HG03342 (cell line): ENCODE measurements around the gene ASB7.

Source experiments
- ATAC-seq: cut with Tn5 transposase; IDR thresholded peaks from one replicate; pipeline ENCODE4 v1.9.1; 2021; ENCODE audit warnings: mild to moderate bottlenecking, moderate library complexity; ENCODE audit not compliant: unreplicated experiment

Gene ASB7

DNA sequence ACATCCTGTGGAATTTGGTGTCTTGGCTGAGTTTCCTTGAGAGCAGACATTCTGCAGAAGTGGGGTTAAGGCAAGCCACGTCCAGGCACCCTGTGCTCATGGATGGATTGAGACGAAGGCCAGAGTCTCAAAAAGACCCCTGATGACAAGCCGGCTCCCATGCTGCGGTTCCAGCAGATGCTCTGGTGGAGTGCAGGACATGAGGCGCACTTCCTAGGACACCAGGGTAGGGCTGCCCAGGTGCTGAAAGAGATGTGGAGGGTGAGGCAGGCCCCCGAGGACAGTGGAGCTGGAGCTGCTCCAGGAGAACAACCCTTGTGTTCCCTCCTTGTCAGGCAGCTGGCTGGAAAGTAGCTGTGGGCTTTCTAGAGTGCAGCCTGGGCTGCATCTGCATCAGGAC lies 81.0 kb downstream of the ASB7 start:
- ATAC-seq: no peak

- no peak for ATAC-seq
These were observed 82.2 kb downstream of the ASB7 start for GRCh38 chr15:100684591-100684990.

GRCh38 chr15:100686021-100686724 lies 83.8 kb downstream of the ASB7 start:
- no peak for ATAC-seq

GRCh38 chr15:100686725-100687473 lies 84.5 kb downstream of the ASB7 start:
- no peak for ATAC-seq

- ATAC-seq: no peak
These were observed 85.3 kb downstream of the ASB7 start for GRCh38 chr15:100687582-100688141.

DNA sequence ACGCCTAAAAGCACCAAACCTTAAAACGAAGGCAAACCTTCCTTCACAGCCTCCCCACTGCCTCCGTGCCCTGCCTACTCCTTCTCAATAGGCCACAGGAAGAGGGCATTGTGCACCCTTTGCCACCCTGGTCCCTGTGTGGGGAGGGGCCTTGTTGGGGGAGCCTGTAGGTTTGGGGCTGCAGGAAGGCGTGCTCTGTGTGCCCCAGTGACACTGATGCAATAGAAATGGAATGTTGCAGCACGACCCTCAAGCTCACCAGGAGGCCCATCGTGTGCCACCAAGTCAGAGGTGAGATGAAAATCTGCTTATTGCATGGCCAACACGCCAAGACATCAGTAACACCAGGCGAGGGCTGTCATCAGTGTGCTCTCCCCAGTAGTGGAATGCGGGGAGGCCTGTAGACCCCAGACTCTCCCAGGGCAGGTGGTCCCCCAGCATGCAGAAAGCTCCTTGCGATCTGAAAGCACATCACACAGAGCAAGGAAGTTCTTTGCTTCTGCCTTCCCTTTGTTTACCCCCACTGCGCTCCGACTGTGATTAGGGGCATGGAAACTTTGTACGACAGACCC lies 86.2 kb downstream of the ASB7 start:
- ATAC-seq: no peak

DNA sequence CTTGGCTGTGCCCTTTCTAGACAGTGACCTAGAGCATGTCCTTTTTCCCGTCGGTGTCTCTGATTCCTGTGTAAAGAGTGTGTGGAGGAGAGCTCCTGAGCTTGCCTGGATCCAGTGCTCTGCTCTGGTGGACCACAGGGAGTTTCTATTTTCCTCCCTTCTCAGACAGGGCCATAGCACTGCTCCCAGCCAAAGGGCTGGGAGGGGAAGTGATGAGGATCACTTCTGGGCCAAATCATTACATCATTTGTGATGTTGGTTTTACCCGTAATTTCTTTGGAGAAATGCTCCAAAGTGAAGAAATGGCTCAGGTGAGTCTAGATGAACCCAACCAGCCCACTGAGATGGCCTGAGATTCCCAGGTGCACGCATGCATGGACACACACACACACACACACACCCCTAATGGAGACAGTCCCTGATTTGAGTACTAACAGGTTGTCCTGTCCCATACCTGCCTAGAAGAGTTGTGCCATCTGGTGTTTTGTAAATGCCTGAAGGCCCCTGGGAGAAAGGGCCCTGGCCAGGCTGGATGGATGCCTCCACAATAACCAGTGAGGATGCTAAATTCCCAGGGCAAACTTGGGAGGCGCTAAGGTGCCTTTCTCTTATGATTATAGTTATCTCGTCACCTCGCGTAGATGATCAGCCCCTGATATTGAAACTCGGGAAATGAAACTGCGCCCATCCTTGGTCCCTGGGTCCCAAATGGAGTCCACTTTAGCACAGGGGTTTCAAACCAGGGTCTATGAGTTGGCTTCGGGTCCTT lies 86.9 kb downstream of the ASB7 start:
- ATAC-seq: no peak

- ATAC-seq: no peak
These were observed 87.8 kb downstream of the ASB7 start for GRCh38 chr15:100690032-100690794.

DNA sequence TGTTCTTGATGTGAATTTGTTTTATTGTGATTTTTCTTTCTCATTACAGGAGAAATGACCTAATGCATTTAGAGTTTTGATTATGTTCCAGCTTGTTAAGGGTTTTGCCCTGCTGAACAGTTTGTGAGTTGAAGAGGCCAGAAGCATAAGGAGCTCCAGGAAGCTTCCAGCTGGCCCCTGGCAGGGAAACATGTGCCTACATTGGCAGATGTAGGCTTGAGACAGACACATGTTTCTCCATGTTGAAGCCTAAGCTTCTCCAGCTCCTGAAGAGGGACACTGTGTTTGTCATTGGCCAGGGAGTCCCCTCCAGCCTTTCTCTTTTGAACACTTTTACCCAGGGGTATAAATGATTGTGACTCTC lies 88.4 kb downstream of the ASB7 start:
- no peak for ATAC-seq

DNA sequence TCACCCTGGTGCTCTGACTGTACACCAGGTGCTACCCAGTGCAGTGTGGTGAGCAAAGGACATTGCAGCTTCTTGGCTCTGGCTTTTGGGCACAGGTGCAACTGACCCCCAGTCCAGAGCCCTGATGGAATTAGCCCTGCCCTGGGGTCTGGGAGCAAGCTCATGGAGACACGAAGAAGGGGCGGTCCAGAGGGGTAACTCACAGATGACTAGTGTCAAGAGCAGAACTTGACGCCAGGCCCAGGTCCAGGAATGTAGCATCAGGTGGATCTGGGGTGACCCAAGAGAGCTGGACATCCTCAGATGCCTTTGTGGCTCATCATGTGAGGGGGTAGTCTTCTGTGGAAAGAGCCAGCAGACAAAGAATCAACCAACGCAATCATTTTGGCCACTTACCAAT lies 88.9 kb downstream of the ASB7 start:
- no peak for ATAC-seq

DNA sequence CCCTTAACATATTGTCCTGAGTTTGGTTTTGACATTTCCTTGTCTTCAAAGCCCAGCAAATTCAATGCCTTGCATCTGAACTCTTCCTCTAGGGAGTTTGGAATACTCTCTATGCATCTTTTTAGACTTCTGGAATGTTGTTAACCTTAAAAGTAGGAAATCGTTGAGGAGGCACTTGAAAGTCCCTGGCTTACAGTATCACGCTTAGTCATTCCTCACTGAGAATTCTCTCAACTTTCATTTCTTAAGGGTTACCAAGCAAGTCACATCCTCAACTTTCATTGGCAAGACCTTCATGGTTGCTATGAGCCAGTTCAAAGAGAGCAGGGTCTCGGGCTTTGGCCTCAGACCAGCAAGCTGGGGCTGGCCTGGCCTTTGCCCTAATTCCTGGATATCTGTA lies 89.9 kb downstream of the ASB7 start:
- ATAC-seq: no peak

DNA sequence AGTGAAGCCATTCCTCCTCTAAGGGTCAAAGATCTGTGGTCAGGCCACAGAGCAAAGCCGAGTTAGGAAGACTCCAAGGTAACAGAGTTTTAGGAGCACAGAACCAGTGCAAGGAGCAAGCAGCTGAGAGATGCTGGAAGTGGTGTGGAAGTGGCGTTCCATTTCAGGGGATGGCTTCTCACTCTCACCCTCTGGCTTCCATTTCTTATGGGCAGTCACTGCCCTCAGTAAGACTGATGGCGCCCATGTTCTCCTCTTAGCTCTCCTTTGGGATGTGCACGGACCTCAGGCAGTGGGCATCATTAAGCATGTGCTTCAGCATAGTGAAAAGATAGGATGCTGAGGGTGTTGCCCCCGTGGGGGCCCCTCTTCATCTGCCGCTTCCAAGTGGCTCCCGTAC lies 90.3 kb downstream of the ASB7 start:
- no peak for ATAC-seq

DNA sequence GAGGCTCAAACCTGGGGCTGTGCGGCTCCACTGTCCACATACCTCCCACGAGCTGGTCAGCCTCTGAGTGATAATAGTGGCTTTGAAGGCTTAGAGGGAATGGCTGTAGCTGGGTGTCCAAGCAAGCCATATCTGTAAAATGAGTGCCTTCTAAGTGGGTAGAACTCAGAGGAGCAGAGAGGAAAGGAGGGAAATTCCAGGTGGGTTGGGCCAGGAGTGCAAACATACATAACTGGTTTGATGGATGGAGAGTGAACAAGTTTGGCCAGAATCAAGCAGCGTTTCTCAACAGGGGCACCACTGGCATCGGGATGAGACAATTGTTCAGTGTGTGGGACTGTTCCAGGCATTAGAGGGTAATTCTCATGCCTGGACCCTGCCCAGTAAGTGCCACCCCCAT lies 91.1 kb downstream of the ASB7 start:
- ATAC-seq: no peak

GRCh38 chr15:100694381-100695021 lies 92.1 kb downstream of the ASB7 start:
- ATAC-seq: no peak

DNA sequence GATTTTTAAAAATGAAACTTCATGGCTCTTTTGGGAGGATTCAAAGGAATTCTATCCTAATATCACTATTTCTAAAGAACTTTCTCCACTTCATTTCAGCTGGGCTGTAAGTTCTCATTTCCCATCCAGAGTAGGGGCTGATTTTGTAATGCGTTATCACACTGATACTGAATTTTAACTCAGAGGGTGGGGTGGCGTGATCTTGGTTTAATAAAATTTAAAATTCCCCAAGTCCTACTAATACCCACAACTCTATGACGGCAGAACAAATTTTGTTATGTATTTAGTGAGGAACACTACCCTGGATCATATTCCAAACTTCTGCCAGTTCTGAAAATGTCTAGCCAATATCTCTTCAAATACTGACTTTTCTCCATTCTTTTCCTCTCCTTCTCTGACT lies 92.7 kb downstream of the ASB7 start:
- ATAC-seq: no peak

- ATAC-seq: no peak
These were observed 94.1 kb downstream of the ASB7 start for GRCh38 chr15:100696452-100696851.
